ENCODE measurements around the gene GLI3.

Gene GLI3

DNA sequence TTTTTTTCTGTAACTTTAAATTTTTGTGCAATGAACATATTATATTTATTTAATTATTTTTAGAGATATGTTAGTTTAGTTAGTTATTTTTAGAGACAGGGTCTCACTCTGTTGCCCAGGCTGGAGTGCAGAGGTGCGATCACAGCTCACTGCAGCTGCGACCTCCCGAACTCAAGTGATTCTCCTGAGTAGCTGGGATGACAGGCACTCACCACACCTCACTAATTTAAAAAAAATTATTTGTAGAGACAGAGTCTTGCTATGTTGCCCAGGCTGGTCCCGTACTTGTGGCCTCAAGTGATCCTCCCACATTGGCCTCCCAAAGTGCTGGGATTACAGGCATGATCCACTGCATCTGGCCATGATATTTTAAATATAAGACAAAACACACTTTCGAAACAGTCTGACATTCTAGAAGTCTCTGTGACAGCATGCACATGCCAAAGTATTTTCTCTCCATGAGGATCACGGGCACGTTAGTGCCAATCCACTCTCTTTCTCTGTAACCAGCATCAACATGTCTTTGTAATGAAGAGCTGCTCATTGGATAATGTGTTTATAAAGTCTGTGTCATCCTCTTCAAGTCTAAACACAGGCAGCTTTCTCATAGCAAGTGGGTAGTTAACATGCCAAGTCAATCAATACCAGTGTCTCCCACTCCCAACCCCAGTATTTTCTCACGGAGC lies 137.4 kb downstream of the GLI3 start:
- DNase-seq = no peak

DNA sequence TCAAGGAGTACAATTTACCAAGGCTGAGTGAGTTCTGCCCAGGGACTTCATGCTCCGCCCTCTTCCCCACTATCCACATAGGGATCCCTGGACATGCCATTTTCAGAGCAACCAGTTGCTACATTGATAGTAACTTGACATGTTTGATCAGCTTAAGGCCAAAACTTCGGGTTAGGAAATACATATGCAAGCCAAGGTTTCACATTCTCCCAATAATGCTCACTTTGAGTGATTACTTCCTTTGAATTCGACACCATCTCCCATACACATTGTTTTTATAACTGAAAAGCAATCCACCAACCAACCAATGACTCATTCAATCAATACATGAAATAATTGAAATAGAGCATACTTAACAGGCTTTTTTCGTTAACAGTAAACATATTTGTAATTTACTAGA lies 137.9 kb downstream of the GLI3 start:
- DNase-seq = no peak

DNA sequence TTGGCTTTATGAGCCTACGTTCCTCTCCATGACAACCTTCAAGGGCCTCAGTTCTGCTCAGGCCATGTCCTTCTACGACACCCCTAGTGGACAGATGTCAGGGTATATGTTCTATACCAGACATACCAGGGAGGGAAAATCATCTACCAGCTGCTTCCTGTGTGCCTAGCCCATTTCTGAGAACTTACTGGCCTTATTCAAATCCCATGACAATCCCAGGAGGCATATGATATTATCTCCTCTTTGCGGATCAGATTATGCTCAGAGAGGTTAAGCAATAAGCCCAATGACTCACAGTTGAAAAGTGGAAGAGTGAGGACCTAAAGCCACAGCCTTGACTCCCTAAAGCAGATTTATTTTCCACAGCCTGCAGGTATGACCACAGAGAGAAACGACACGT lies 139.3 kb downstream of the GLI3 start:
- DNase-seq = no peak

DNA sequence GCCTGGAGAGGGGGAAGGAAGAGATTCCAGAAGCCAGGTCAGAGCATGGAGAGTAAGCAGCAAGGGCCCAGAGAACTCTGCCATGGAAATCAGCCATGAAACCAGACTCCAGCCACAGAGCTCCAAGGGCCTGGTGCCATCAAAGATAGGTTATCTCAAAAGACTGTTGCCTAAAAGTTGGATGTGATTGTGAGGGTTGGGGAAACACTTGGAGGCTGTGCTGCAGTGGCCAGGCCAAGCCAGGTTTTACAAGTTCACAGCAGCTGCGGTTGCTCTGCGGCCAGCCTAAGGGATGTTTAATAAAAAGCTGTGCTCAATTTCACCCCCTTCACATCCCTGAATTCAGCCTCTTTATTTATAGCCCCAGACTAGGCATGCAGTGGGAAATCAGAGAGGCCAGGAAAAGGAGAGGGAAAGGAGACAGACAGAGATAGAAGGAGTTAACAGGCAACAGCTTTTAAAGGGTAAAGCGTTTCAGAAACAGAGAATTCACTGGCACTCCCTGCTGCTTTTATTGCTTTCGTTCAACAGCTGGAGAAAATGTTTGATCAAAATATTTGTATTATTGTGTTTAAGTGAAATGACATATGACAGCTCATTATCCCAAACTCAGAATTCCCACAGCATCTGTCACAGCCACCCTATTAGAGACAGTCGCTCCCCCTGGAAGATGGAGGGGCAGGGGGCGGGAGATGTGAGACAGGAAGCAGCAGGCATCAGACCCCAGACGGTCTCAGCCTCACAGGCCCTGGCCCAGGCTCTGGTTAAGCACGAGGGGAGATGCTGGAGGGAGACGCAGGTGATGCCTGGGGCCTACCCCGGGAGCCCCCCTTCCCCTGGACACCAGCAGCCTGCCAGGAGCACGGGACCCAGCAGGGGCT lies 140.1 kb downstream of the GLI3 start:
- no peak for DNase-seq

DNA sequence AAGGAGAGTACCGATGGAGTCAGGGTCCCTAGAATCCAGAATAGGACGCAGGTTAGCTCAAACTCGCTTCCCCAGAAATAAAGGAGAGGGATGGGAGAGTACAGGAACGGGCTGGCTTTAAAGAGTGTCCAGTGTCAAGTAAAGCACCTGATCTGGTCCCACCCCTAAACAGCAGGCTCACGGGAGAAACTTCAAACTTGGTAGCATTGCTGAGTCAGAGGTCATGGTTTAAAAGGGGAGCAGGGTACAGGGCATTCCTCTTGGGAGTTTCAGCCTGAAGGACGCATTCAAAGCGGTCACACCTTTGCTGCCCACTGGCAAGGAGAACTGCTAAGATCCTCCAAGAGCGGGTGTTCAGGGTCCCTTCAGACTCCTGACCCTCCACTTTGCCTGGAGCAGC lies 140.7 kb downstream of the GLI3 start:
- DNase-seq = no peak

DNA sequence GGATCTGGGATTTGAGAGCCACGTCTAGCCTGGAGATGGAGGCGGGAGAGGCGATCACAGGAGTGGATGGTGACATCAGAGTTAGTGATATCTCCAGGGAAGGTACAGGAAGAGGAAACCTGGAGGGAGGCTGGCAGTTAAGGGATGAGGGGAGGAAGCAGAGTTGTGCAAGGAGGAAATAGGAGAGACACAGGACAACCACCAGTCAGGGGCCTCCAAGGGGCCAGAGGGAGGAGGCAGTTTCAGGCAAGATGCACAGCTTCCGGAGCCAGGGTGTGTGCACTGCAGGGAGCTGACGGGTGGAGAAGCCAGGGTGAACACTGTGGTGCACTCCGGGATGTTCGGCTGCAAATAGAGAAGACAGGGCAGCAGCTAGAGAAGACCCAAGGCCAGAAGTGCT lies 141.2 kb downstream of the GLI3 start:
- no peak for DNase-seq

DNA sequence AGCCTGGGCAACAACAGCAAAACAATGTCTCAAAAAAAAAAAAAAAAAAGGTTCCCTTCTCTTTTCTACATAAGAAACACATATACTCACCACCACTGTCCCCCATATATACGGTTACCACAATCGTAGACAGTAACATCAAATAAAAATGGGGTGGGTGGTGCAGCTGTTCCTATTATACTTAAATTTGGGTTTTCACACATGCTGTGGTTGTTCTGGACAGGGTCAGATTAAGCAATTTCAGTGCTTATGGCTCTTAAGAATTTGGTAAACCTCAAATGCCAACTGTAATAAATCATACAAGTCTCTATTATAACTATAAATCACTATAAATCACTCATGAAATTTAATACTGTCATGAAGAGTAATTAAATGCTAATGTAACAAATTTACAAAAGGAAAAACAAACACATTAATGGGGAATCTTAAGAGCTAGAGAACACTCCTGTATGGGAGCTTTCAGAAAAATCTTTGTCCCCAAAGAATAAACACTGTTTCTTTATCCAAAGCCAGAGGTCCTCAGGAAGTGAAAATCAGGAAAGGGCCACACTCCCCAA lies 143.6 kb downstream of the GLI3 start:
- no peak for DNase-seq

DNA sequence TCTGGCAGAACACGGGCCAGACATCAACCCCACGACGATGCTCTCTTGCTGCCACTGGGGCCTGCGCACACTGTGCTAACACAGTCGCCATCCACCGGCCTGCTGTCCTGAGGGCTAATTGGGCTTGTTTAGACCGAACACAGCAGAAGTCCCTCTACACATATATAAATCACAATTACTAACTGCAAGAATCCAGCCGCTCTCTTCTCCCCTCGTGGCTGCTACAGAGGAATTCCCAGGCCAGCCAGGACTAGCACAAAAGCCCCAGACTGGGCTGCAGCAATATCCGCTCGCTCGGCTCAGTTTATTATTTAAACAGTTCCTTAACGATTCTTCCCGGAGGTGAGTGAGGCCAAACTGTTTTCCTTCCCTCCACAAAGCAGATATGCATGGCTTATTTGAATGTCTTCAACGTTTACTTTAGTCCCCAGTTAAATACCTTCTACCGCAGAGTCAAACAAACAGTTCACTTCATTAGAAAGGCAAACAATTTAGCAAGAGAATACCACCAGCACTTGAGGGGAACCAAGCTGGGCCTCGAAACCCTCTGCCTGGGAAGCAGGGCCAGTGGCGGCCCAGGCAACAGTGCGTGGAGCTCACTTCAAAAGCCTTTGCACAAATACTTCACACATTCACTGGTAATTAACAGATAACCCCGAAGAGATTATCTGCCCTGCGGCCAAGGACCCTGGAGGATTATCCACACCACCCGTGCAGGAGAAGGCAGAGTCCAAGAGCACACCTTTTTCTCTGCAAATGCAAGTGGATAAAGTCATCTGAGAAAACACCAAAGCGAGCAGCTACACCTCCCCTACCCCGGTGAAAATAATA lies 145.3 kb downstream of the GLI3 start:
- no peak for DNase-seq

DNA sequence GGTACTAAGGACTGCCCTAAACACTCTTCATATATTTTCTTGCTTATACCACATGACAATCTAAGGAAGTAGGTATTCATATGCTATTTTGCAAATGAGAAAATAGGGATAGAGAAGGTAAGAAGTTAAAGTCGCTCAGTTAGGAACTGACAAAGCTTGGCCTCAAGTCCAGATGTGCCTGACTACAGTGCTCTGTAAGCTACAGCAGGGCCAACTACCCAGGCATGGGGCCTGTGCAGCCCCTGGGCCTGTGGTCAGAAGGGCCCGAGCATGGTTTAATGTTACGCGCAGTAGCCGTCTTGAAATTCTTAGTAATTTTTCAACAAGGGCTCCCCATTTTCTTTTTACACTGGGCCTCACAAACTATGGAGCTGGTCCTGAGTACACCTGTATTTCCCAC lies 146.2 kb downstream of the GLI3 start:
- DNase-seq = no peak

DNA sequence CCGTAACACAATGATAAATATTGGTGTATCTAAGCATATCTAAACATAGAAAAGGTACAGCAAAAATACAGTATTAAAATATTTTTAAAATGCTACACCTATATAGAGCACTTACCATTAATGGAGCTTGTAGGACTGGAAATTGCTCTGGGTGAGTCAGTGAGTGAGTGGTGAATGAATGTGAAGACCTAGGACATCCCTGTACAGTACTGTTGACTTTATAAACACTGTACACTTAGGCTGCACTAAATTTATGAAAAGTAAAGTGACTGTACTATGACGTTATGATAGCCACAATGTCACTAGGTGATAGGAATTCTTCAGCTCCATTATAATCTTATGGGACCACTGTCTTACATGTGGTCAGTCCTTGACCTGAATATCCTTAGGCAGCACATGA lies 147.0 kb downstream of the GLI3 start:
- no peak for DNase-seq

DNA sequence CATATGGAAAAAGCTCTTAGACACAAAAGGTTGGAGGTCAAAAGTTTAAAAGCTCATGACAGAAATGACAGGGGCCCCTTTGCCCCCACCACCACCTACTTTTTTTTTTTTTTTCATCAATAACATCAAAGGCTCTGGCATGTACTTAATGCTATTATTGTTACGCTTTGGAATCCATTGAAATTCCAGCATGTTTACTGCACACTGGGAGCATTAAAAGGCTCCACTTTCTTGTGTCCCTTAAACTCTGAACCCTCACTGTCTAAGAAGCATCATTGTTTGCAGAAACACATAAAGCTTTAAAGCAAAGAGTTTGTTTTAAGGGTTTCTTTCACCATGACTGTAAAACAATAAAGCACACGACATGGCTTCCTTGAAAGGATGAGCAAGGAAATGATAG lies 149.4 kb downstream of the GLI3 start:
- no peak for DNase-seq

DNA sequence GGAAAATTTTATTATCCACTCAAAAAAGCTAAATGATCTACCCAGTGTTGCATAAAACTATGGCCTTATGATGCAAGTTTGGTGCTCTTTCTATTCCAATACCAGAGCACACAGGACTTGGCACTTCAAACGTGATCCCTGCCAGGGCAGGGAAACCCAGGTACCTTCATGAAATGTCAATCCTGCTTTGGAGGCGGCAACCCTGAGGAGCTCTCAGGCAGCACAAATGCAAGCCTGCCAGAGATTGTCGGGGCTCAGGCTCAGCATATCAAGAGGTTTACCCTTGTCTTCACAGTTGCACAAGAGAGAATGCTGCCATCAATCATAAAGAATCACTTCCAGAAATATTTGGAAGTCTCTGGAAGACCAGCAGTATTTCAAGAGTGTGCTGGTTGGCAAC lies 151.5 kb downstream of the GLI3 start:
- no peak for DNase-seq

DNA sequence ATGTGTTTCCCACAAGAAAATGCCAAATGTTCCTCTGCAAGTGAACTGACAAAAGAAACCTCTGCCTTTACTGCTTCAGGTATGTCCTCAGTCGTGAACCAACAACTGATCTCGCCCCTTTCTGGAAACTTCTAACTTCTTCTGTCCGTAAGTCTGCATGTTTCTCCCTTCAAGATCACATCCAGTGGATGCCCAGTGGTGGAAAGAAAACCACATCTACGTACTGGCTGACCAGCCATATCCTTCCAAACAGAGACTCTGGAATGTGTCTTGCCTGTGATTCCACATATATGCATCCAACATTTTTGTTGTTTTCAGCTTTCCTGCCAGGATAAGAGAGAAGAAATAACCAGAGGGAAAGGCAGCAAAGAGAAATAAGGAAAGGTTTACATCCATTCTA lies 152.7 kb downstream of the GLI3 start:
- DNase-seq = no peak

DNA sequence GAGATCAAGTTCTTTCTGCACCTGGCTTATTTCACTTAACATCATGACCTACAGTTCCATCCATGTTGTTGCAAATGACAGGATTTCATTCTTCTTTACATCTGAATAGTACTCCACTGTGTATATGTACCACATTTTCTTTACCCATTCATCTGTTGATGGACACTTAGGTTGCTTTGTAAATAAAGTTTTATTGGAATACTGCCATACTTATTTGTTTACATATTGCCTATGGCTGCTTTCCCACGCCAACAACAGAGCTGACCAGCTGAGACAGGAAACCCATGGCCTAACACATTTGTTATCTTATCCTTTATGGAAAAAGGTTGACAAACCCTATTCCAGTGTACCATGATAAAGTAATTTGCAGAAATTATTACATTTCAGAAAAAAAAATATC lies 153.7 kb downstream of the GLI3 start:
- DNase-seq = no peak

DNA sequence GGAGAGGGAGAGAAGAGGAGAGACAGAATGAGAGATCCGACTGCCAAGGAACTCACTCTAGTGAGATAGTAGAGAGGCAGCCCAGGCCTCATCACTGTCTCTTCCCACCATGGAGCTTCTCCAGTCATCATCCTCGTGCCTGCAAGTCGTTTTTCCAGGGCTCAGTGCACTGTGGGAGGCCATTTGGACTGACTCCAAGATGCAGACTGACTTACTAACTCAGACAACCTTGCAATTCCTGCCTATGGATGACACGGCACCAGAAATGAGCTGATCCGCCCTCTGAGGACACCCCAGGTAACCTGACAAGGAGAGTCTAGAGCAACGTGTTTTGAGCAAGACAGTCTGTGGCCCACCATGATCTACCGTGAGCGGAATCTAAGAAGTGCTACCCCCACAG lies 154.9 kb downstream of the GLI3 start:
- DNase-seq = no peak

DNA sequence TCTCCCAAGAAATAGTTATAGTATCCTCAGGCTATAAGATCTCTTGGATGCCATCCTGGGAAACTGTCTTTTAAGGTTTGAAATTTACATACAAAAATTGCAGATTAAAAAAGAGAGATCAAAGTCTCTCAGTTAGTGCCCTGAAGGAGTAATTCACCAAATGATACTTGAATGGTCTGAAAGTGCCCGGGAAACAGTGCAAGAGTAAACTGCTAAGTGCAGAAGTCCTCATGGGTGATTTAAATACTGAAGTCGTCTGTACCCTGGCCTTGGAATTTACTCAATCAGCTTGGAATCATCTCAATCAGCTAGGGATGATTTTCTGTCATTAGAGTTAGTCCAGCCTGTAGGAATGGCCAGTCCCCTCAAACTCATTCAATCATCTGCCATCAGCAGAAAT lies 155.3 kb downstream of the GLI3 start:
- no peak for DNase-seq

DNA sequence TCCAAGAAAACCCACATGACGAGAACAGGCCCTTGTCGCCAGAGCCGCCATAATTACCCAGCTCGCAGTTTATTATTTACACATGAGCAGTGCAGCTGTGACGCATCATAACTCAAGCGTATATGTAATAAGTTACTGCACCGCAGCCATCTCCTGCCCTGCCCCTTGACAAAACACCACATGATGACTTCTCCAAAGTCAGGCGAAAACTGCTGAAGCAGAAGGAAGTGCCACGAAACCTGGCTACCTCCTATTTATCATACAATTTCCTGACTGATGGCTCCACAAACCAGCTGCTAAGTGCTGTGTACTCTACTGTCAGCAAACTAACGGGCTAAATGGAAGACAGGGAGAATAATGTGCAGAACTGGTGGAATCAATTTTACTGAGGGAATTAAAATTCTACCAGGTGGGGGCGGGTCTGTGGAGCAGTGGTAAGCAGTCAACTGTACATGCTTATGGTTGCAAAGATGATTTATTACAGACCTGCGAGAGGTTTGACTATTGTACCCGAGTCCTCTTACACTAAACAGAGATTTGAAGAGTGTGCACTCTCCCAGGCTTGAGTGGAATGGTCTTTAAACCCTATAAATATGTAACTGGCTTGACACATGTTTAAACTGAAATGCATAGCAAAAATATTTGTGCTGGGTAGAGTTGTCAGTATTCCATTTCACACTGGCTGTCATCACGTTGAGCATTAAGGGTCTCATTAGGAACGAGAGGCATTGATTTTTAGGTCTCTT lies 156.0 kb downstream of the GLI3 start:
- no peak for DNase-seq

DNA sequence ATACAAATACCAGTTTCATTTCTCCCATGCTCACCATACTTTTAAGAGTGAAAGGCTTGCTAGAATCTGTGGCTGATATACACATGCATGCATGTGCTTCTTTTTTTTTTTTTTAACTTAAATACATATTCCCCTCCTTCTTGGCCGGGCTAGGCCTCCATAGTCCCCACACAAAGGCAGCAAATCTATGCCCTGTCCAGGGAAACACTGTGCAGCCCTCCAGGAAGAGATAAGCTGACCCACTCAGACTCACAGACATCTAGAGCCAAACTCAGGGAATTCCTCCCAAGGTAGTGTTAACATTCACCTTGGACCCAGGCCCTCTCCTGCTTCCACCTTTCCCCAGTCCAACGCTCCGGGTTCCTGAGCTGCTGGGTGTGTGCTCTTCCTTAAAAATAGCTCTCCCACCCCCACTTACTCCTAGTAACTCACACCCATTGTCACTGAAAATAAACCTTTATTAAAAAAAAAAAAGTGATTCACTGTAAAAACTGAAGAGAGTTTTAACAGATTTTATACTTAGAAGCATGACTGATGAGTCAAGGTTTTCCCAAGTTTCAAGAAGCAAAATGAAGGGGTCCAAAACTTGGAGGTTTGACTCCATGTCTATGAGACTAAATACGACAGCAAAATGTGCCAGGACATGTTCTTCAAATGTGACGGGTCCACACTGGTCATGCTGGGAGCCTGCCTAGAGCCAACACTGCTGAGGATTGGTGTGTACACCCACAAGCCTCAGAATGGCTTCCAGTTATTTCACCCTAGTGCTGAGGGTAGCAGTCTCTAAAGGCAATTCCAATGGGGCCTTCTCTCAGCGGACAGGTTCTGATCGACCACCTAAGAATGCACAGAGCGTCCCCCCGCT lies 159.5 kb downstream of the GLI3 start:
- no peak for DNase-seq

DNA sequence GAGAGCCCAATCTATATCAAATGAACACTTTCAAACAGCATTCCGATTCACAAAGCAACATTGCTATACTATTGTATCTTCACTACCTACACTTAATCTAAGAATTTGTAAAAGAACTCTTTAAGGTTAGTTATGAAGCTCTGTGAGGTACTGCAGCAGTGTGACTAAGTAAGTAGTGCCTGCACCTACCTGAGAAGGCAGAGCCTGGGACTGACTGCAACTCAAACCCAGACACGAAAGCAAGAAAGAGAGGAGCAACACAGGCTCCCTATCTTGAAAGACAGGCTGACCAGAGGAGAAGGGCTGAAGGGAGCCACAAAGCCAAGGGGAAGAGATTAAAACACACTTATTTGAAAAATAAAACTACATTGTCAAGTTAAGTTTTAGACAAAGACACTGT lies 160.1 kb downstream of the GLI3 start:
- DNase-seq = no peak

DNA sequence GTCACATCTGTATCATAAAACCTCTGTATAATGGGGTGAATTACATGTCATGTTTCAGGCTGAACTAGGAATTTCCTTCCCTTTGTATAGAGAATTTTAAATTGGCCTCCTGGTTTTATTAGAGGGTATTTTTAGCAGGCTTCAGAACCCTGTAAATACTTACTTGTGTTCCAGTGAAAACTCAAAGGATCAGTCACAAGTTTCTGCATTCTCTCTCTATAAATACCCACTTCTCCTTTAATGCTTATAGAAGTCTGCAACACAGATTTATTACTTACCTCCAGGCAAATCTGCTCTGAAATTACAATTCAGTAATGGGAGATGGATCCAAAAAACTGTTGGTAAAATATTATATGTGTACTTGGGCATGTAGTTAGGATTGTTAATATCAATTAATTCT lies 161.6 kb downstream of the GLI3 start:
- DNase-seq = no peak

DNA sequence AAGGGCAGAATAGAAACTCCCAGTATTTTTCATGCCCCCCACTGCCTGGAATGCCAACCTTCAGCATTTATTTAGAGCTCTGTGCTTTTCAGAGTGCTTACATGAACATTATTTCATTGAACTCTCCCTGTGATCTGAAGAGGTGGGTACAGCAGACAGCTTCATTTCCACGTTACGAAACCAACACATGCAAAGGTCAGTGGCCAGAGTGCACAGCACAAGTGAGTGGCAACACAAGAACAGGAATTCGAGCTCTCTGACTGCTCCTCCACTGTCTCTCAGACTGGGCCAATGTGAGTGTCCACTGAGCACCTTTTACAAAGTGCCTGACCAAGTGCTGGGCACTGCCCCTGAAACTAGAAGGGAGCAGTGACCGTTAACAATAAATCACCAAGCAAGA lies 162.9 kb downstream of the GLI3 start:
- no peak for DNase-seq
